CD4-positive, alpha-beta T cell treated with Interleukin-12 subunit alpha and Interleukin-12 subunit beta, for 1 hour (primary cell): ENCODE measurements around the gene SAP30L.

Source experiments
- DNase-seq: peaks from one replicate; pipeline ENCODE4 v3.0.0-alpha.2; 2020

SAP30L gene

GRCh38 chr5:154445422-154446194 is at the start of gene SAP30L:
TSS of gene SAP30L (plus strand) at chr5:154445997. CDS start at chr5:154446605, 608 bp downstream.
- peak; percentile 95 for DNase-seq

GRCh38 chr5:154396128-154396527 is 49.7 kb upstream of the SAP30L start:
- DNase-seq, result no peak

- DNase-seq, result no peak
Measured at GRCh38 chr5:154397652-154398406, 48.0 kb upstream of the SAP30L start.

- no peak for DNase-seq
Measured at GRCh38 chr5:154400678-154401077, 45.1 kb upstream of the SAP30L start.

GRCh38 chr5:154401355-154401754 is 44.4 kb upstream of the SAP30L start:
- DNase-seq, result no peak

- DNase-seq, result no peak
Measured at GRCh38 chr5:154401931-154402330, 43.9 kb upstream of the SAP30L start.

GRCh38 chr5:154402611-154403010 is 43.2 kb upstream of the SAP30L start:
- DNase-seq, result no peak

- DNase-seq, result no peak
Measured at GRCh38 chr5:154403234-154403633, 42.6 kb upstream of the SAP30L start.

- no peak for DNase-seq
Measured at GRCh38 chr5:154403776-154404387, 41.9 kb upstream of the SAP30L start.

GRCh38 chr5:154405078-154405792 is 40.6 kb upstream of the SAP30L start:
- peak; percentile 71 for DNase-seq

GRCh38 chr5:154406231-154406630 is 39.6 kb upstream of the SAP30L start:
- DNase-seq, result no peak

- no peak for DNase-seq
Measured at GRCh38 chr5:154406826-154407225, 39.0 kb upstream of the SAP30L start.

- DNase-seq, result no peak
Measured at GRCh38 chr5:154408811-154409210, 37.0 kb upstream of the SAP30L start.

- DNase-seq, result no peak
Measured at GRCh38 chr5:154409230-154409840, 36.5 kb upstream of the SAP30L start.

- no peak for DNase-seq
Measured at GRCh38 chr5:154410008-154410407, 35.8 kb upstream of the SAP30L start.

GRCh38 chr5:154410786-154411185 is 35.0 kb upstream of the SAP30L start:
- no peak for DNase-seq

- no peak for DNase-seq
Measured at GRCh38 chr5:154411338-154411737, 34.5 kb upstream of the SAP30L start.

- no peak for DNase-seq
Measured at GRCh38 chr5:154412316-154412715, 33.5 kb upstream of the SAP30L start.

- no peak for DNase-seq
Measured at GRCh38 chr5:154412925-154413324, 32.9 kb upstream of the SAP30L start.

- no peak for DNase-seq
Measured at GRCh38 chr5:154415114-154415513, 30.7 kb upstream of the SAP30L start.

- no peak for DNase-seq
Measured at GRCh38 chr5:154418344-154418820, 27.4 kb upstream of the SAP30L start.

GRCh38 chr5:154419236-154419635 is 26.6 kb upstream of the SAP30L start:
- no peak for DNase-seq

- no peak for DNase-seq
Measured at GRCh38 chr5:154421868-154422267, 23.9 kb upstream of the SAP30L start.
